Muscle layer of duodenum (tissue), 2 donors: ENCODE results near the gene CPNE4.

Source experiments
- H3K27ac ChIP-seq: one replicate; pipeline ENCODE4 v1.7.0; 2013; ENCODE audit warnings: mild to moderate bottlenecking, low read length
- H3K27me3 ChIP-seq: one replicate; pipeline ENCODE4 v1.7.0; 2013; ENCODE audit warnings: low read depth, mild to moderate bottlenecking, control low read depth, low read length
- H3K36me3 ChIP-seq, 2 donors: one replicate each; pipeline ENCODE4 v1.7.0; 2013; ENCODE audit warnings: low read length in 2 of 2, control low read depth in 1 of 2, mild to moderate bottlenecking in 1 of 2; ENCODE audit not compliant: insufficient read depth in 2 of 2, control insufficient read depth in 1 of 2
- H3K4me1 ChIP-seq, 2 donors: one replicate each; pipeline ENCODE4 v1.7.0; 2013; ENCODE audit warnings: low read length in 2 of 2, mild to moderate bottlenecking in 2 of 2, control low read depth in 1 of 2, moderate library complexity in 1 of 2; ENCODE audit not compliant: insufficient read depth in 2 of 2, control insufficient read depth in 1 of 2
- H3K4me3 ChIP-seq, 2 donors: one replicate each; pipeline ENCODE4 v1.7.0; 2013; ENCODE audit warnings: low read length in 2 of 2, low read depth in 1 of 2, mild to moderate bottlenecking in 1 of 2
- H3K9me3 ChIP-seq, 2 donors: one replicate each; pipeline ENCODE4 v1.7.0; 2013; ENCODE audit warnings: low read length in 2 of 2, control low read depth in 1 of 2, mild to moderate bottlenecking in 1 of 2; ENCODE audit not compliant: control insufficient read depth in 1 of 2
- donor health status: healthy.

CPNE4 gene

GRCh38 chr3:131821191-131821762 is 213.5 kb downstream of the CPNE4 start:
- Histone ChIP-seq H3K27me3 (no peaks in the 10 kb centered on the region), H3K36me3 (no peaks in the 10 kb centered on the region), H3K9me3 (no peaks in the 10 kb centered on the region), H3K4me1 (no peaks in the 10 kb centered on the region), H3K27ac (no peak overlapping the region), H3K4me3 (no peak overlapping the region)

- Histone ChIP-seq H3K4me3 (no peak overlapping the region), H3K27ac (no peak overlapping the region), H3K27me3 (no peaks in the 10 kb centered on the region), H3K9me3 (no peaks in the 10 kb centered on the region), H3K36me3 (no peaks in the 10 kb centered on the region), H3K4me1 (no peaks in the 10 kb centered on the region)
Observed at GRCh38 chr3:131819381-131820055, 215.3 kb downstream of the CPNE4 start.

- Histone ChIP-seq H3K27ac (no peak overlapping the region), H3K4me3 (no peak overlapping the region), H3K27me3 (no peaks in the 10 kb centered on the region), H3K36me3 (no peaks in the 10 kb centered on the region), H3K9me3 (no peaks in the 10 kb centered on the region), H3K4me1 (no peaks in the 10 kb centered on the region)
Observed at GRCh38 chr3:131812433-131812832, 222.4 kb downstream of the CPNE4 start.

- no peak overlapping the region for H3K27ac ChIP-seq
- no peaks in the 10 kb centered on the region for H3K4me1 ChIP-seq
- no peaks in the 10 kb centered on the region for H3K9me3 ChIP-seq
- H3K27me3 ChIP-seq, result no peaks in the 10 kb centered on the region
- H3K4me3 ChIP-seq, result no peak overlapping the region
- H3K36me3 ChIP-seq, result no peaks in the 10 kb centered on the region
Observed at GRCh38 chr3:131811481-131811880, 223.3 kb downstream of the CPNE4 start.

GRCh38 chr3:131807822-131808221 is 227.0 kb downstream of the CPNE4 start:
- Histone ChIP-seq H3K36me3 (no peaks in the 10 kb centered on the region), H3K9me3 (no peaks in the 10 kb centered on the region), H3K27ac (no peak overlapping the region), H3K4me3 (no peak overlapping the region), H3K27me3 (no peaks in the 10 kb centered on the region), H3K4me1 (no peaks in the 10 kb centered on the region)

GRCh38 chr3:131806736-131807135 is 228.1 kb downstream of the CPNE4 start:
- H3K27ac ChIP-seq, result no peak overlapping the region
- no peaks in the 10 kb centered on the region for H3K36me3 ChIP-seq
- no peaks in the 10 kb centered on the region for H3K4me1 ChIP-seq
- no peaks in the 10 kb centered on the region for H3K9me3 ChIP-seq
- no peaks in the 10 kb centered on the region for H3K27me3 ChIP-seq
- no peak overlapping the region for H3K4me3 ChIP-seq

- Histone ChIP-seq H3K4me3 (no peak overlapping the region), H3K27ac (no peak overlapping the region), H3K4me1 (no peaks in the 10 kb centered on the region), H3K9me3 (no peaks in the 10 kb centered on the region), H3K36me3 (no peaks in the 10 kb centered on the region), H3K27me3 (no peaks in the 10 kb centered on the region)
Observed at GRCh38 chr3:131804565-131805133, 230.2 kb downstream of the CPNE4 start.

GRCh38 chr3:131803113-131803512 is 231.7 kb downstream of the CPNE4 start:
- no peaks in the 10 kb centered on the region for H3K36me3 ChIP-seq
- no peaks in the 10 kb centered on the region for H3K9me3 ChIP-seq
- no peaks in the 10 kb centered on the region for H3K4me1 ChIP-seq
- no peaks in the 10 kb centered on the region for H3K27me3 ChIP-seq
- H3K4me3 ChIP-seq, result no peak overlapping the region
- no peak overlapping the region for H3K27ac ChIP-seq

GRCh38 chr3:131802029-131802428 is 232.8 kb downstream of the CPNE4 start:
- Histone ChIP-seq H3K27me3 (no peaks in the 10 kb centered on the region), H3K36me3 (no peaks in the 10 kb centered on the region), H3K9me3 (no peaks in the 10 kb centered on the region), H3K27ac (no peak overlapping the region), H3K4me1 (no peaks in the 10 kb centered on the region), H3K4me3 (no peak overlapping the region)

- H3K4me1 ChIP-seq, result no peaks in the 10 kb centered on the region
- H3K27ac ChIP-seq, result no peak overlapping the region
- no peaks in the 10 kb centered on the region for H3K9me3 ChIP-seq
- no peaks in the 10 kb centered on the region for H3K36me3 ChIP-seq
- H3K4me3 ChIP-seq, result no peak overlapping the region
- H3K27me3 ChIP-seq, result no peaks in the 10 kb centered on the region
Observed at GRCh38 chr3:131801566-131801965, 233.2 kb downstream of the CPNE4 start.

- H3K36me3 ChIP-seq, result no peaks in the 10 kb centered on the region
- H3K27ac ChIP-seq, result no peak overlapping the region
- no peaks in the 10 kb centered on the region for H3K4me1 ChIP-seq
- no peak overlapping the region for H3K4me3 ChIP-seq
- no peaks in the 10 kb centered on the region for H3K27me3 ChIP-seq
- H3K9me3 ChIP-seq, result no peaks in the 10 kb centered on the region
Observed at GRCh38 chr3:131797776-131798175, 237.0 kb downstream of the CPNE4 start.
